ENCODE measurements around the gene CMTR1.

DNA sequence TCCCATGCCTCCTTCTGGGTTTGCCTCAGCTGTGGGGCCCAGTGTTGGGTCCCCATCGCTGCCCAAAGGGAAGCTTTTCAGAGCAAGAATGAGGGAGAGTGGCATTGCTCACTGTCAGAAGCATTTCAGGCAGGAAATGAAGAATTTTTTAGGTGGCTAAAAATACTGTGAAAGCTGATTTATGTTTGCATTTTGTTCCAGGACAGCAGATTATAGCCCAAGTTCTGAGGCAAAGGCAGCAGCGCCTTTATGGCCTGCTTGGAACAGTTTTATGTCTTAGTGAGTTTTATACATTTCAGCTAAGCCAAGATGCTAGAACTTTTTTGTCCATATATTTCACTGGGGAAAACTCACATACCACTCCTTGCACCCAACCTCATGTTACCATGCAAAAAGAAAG lies 71.0 kb downstream of the CMTR1 start:
- TF ChIP-seq, protein P1, sequence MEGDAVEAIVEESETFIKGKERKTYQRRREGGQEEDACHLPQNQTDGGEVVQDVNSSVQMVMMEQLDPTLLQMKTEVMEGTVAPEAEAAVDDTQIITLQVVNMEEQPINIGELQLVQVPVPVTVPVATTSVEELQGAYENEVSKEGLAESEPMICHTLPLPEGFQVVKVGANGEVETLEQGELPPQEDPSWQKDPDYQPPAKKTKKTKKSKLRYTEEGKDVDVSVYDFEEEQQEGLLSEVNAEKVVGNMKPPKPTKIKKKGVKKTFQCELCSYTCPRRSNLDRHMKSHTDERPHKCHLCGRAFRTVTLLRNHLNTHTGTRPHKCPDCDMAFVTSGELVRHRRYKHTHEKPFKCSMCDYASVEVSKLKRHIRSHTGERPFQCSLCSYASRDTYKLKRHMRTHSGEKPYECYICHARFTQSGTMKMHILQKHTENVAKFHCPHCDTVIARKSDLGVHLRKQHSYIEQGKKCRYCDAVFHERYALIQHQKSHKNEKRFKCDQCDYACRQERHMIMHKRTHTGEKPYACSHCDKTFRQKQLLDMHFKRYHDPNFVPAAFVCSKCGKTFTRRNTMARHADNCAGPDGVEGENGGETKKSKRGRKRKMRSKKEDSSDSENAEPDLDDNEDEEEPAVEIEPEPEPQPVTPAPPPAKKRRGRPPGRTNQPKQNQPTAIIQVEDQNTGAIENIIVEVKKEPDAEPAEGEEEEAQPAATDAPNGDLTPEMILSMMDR (IDR thresholded peaks at IDR 0.05) = no peak
- no peak for TF ChIP-seq EP300 (IDR thresholded peaks at IDR 0.05)

All from ovary (tissue), 3 donors.